Progenitor cell of endocrine pancreas (in vitro differentiated cells): ENCODE data around the gene BCL2L11. TPM values are rescaled to one million over a fixed set of nuclear protein-coding genes. Genes with fewer than 3 reads are reported as not detected.

ENCODE experiments used
- DNase-seq: peaks from one replicate; pipeline ENCODE4 v3.0.0; 2021; ENCODE audit warnings: low spot score; ENCODE audit not compliant: unreplicated experiment
- H3K27ac Mint-ChIP-seq: 2 replicates; pipeline ENCODE4 v1.8.0; 2021; ENCODE audit warnings: mild to moderate bottlenecking, moderate library complexity, mixed read lengths
- H3K27me3 Mint-ChIP-seq: 2 replicates; pipeline ENCODE4 v1.8.0; 2021; ENCODE audit warnings: mixed read lengths
- H3K36me3 Mint-ChIP-seq: 2 replicates; pipeline ENCODE4 v1.8.0; 2022; ENCODE audit warnings: mixed read lengths; ENCODE audit not compliant: insufficient read depth
- H3K4me1 Mint-ChIP-seq: 2 replicates; pipeline ENCODE4 v1.8.0; 2021; ENCODE audit warnings: low read depth, mixed read lengths
- H3K4me3 Mint-ChIP-seq: 2 replicates; pipeline ENCODE4 v1.8.0; 2021; ENCODE audit warnings: low read depth, mild to moderate bottlenecking, moderate library complexity, mixed read lengths
- H3K9me3 Mint-ChIP-seq: 2 replicates; pipeline ENCODE4 v1.8.0; 2021; ENCODE audit warnings: low read depth, mixed read lengths
- total RNA-seq: library from RNA; stranded (reverse); gene quantifications from 2 replicates; pipeline ENCODE4 v1.2.1, GENCODE V29; 2021
- TF ChIP-seq, protein P1 (sequence below): fragments of 200-600 bp; sonication (generic); IDR thresholded peaks from one replicate; pipeline ENCODE4 v1.5.0; 2021; ENCODE audit warnings: antibody characterized with exemption, mild to moderate bottlenecking; ENCODE audit not compliant: unreplicated experiment

The BCL2L11 gene
- total RNA-seq, 1 donor from 2014 or later = 27.7 TPM

DNA sequence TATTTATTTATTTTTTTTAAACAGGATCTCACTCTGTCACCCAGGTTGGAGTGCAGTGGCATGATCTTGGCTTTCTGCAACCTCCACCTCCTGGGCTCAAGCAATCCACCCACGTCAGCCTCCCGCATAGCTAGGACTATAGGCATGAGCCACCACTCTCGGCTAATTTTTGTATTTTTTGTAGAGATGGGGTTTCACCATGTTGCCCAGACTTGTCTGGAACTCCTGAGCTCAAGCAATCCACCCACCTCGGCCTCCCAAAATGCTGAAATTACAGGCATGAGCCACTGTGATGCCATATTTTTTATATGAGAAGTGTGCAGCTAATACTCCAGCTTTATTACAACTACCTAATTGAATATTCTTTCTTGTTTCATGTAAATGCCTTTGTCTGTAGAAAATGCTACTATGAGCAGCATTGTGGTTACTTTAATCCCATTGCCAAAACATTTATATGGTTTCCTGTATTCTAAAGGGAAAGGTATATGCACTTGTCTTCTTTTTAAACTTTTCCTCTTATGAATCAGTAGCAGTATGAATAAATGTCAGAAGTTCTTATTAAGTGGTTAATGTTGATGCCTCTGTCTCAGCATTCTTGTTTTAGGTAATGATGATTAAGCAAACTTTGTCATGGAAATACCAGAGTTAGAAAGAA is 9.5 kb upstream of the BCL2L11 start:
- H3K27ac Mint-ChIP-seq = no peak overlapping the region
- TF ChIP-seq, protein P1, sequence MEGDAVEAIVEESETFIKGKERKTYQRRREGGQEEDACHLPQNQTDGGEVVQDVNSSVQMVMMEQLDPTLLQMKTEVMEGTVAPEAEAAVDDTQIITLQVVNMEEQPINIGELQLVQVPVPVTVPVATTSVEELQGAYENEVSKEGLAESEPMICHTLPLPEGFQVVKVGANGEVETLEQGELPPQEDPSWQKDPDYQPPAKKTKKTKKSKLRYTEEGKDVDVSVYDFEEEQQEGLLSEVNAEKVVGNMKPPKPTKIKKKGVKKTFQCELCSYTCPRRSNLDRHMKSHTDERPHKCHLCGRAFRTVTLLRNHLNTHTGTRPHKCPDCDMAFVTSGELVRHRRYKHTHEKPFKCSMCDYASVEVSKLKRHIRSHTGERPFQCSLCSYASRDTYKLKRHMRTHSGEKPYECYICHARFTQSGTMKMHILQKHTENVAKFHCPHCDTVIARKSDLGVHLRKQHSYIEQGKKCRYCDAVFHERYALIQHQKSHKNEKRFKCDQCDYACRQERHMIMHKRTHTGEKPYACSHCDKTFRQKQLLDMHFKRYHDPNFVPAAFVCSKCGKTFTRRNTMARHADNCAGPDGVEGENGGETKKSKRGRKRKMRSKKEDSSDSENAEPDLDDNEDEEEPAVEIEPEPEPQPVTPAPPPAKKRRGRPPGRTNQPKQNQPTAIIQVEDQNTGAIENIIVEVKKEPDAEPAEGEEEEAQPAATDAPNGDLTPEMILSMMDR = no peak
- no peaks in the 10 kb centered on the region for H3K9me3 Mint-ChIP-seq
- H3K4me3 Mint-ChIP-seq = no peak overlapping the region
- H3K27me3 Mint-ChIP-seq = peaks cover 13% of the 10 kb centered on the region
- DNase-seq = no peak
- no peaks in the 10 kb centered on the region for H3K36me3 Mint-ChIP-seq
- peaks cover 7% of the 10 kb centered on the region for H3K4me1 Mint-ChIP-seq

DNA sequence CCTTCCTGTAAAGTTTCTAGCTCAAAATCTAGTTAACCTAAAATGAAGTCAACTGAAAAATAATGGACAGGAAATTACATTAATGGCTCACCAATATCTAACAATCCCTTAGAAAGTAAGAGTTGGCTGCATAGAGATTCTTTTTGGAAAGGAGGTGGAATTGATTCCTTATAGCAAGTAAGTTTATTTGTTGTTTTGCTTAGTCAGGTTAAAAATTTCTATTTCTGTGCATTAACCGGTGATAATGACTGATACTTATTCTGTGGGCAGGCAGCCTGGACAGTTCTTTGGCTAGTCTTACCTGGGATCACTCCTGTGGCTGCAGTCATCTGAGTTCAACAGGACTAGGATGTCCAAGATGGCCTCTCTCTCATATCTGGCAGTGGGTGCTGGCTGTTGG is 6.9 kb upstream of the BCL2L11 start:
- Mint-ChIP-seq H3K9me3 (no peaks in the 10 kb centered on the region), H3K27me3 (peaks cover 39% of the 10 kb centered on the region), H3K4me1 (peaks cover 22% of the 10 kb centered on the region), H3K36me3 (no peaks in the 10 kb centered on the region), H3K27ac (no peak overlapping the region), H3K4me3 (no peak overlapping the region)
- TF ChIP-seq, protein P1 = no peak
- DNase-seq = no peak

DNA sequence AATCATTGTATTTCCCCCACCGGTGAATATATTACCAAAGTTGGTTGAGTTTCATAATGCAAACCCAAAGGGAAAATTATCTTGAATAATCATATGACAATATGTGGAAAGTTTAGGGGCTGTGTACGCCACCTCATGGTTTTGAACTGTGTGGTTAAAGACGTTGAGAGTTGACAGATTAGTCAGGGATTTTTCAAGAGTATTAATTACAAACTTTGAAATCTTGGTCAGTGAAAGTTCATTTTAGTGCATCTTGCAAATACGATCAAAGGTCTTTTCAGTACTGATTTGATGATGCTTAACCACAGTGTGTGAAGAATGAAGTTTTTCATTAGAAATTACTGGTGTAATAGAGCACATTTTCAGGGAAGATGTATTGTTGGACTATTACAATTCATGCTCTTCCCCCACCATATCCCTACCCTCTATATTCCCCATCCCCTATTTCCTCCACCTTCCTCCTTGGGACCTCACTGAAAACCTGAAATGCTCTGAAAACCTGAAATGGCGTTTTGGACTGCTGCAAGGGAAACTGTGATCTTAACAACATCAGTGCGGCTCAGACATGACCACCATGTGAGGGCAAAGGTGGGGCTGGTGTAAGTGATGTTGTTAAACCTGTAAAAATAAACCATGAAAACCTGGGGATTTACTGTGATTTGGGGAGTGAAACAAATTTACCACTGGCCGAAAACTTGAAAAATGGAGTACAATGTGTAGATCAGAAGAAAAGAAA is 4.5 kb upstream of the BCL2L11 start:
- no peaks in the 10 kb centered on the region for H3K9me3 Mint-ChIP-seq
- TF ChIP-seq, protein P1 = no peak
- no peak for DNase-seq
- H3K4me1 Mint-ChIP-seq = peaks cover 25% of the 10 kb centered on the region
- no peak overlapping the region for H3K4me3 Mint-ChIP-seq
- no peak overlapping the region for H3K27ac Mint-ChIP-seq
- H3K27me3 Mint-ChIP-seq = peaks cover 51% of the 10 kb centered on the region
- H3K36me3 Mint-ChIP-seq = no peaks in the 10 kb centered on the region

DNA sequence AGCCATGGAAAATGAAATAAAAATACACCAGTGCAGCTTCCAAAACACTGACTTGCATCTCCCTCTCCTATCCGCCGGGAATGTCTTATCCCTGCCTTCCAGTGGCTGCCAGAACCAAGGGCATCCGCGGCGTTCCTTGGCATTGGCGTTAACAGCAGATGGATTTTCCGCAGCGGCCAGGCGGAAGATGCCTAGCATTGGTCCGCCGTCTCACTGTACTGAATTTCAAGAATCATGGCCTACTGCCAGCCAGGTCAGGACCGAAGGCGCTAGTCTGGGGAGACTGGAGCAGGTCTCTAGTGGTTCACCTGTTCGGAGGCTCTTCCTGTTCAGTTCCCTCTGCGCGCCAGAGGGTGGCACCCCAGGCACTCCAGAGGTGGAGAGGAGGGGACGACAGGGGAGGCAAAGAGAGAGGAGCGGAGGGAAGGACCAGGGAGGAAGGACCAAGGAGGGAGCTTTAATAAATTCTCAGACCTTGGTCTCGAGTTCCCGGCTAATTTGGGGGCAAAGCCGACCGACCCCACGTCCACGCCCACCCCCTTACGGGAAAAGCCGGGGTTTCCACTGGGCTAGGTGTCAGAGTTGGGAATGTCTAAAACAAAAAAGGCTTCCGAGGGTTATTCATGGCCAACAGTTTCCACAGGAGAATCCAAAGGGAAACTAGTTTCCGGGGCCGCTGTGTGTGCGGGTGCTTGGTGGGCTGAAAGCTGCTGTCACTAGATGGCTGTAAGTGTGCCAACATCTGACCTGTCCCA is 3.7 kb upstream of the BCL2L11 start:
- peak overlapping the region; percentile 64 for H3K4me3 Mint-ChIP-seq
- peak; percentile 62 for DNase-seq
- peaks cover 25% of the 10 kb centered on the region for H3K4me1 Mint-ChIP-seq
- no peak overlapping the region for H3K27ac Mint-ChIP-seq
- TF ChIP-seq, protein P1 = peak; percentile 86
- no peaks in the 10 kb centered on the region for H3K36me3 Mint-ChIP-seq
- no peaks in the 10 kb centered on the region for H3K9me3 Mint-ChIP-seq
- H3K27me3 Mint-ChIP-seq = peaks cover 51% of the 10 kb centered on the region
